SK-MEL-5 (cell line): ENCODE data around the gene SERPINI1. TPM values are rescaled to one million over a fixed set of nuclear protein-coding genes. Genes with fewer than 3 reads are reported as not detected.
A peak's percentile ranks its signal among the peaks of the same experiment; 100 is the strongest.

ENCODE experiments used
- DNase-seq: peaks from one replicate; pipeline ENCODE4 v3.0.0-alpha.2; 2016; ENCODE audit warnings: low read depth, low spot score
- in situ Hi-C: cut with HindIII; loops from 2 replicates; pipeline ENCODE4 v1.10.0; 2016; ENCODE audit warnings: low sequenced_read_pairs, high pct_unique_total_duplicates, low pct_unique_long_range_greater_than_20kb
- small RNA-seq, 2 experiments: library from RNA; depleted of rRNA; stranded (forward); fragments of <200 nt; gene quantifications; one replicate each; pipeline ENCODE3, GENCODE V24; 2014
- total RNA-seq: library from RNA; depleted of rRNA; stranded (reverse); fragments of >200 nt; shearing (Covaris generic); gene quantifications from 2 replicates; pipeline ENCODE4 v1.2.3, GENCODE V29; 2014; rRNA removed

The SERPINI1 gene
- total RNA-seq, 1 experiment from 2014 or later, result 14.6 TPM

GRCh38 chr3:167861649-167862048 lies 126.1 kb downstream of the SERPINI1 start:
- no peak for DNase-seq
- in situ Hi-C loops, result no loop called here

GRCh38 chr3:167862104-167862730 lies 126.7 kb downstream of the SERPINI1 start:
- in situ Hi-C loops, result no loop called here
- DNase-seq, result no peak

GRCh38 chr3:167863811-167864551 lies 128.5 kb downstream of the SERPINI1 start:
- no peak for DNase-seq
- in situ Hi-C loops, result no loop called here

- DNase-seq, result no peak
- in situ Hi-C loops, result no loop called here
Observed at GRCh38 chr3:167864552-167864874, 129.0 kb downstream of the SERPINI1 start.

- in situ Hi-C loops, result no loop called here
Observed at GRCh38 chr3:167866331-167866730, 130.8 kb downstream of the SERPINI1 start.

GRCh38 chr3:167867981-167868380 lies 132.5 kb downstream of the SERPINI1 start:
- in situ Hi-C loops, result no loop called here
- no peak for DNase-seq

More at GRCh38 chr3:167866331-167866730, 130.8 kb downstream of the SERPINI1 start:
- no peak for DNase-seq

- in situ Hi-C loops, result no loop called here
Observed at GRCh38 chr3:167870181-167870580, 134.7 kb downstream of the SERPINI1 start.

GRCh38 chr3:167870759-167871158 lies 135.2 kb downstream of the SERPINI1 start:
- in situ Hi-C loops, result no loop called here

More at GRCh38 chr3:167870181-167870580, 134.7 kb downstream of the SERPINI1 start:
- DNase-seq, result no peak

GRCh38 chr3:167872032-167872431 lies 136.5 kb downstream of the SERPINI1 start:
- DNase-seq, result no peak

More at GRCh38 chr3:167870759-167871158, 135.2 kb downstream of the SERPINI1 start:
- DNase-seq, result no peak

GRCh38 chr3:167872941-167873340 lies 137.4 kb downstream of the SERPINI1 start:
- in situ Hi-C loops, result no loop called here
- DNase-seq, result peak; percentile 38

More at GRCh38 chr3:167872032-167872431, 136.5 kb downstream of the SERPINI1 start:
- in situ Hi-C loops, result no loop called here

GRCh38 chr3:167874671-167875372 lies 139.3 kb downstream of the SERPINI1 start:
- no peak for DNase-seq
- in situ Hi-C loops, result no loop called here

Small RNA genes lying within 50 kb of the gene (small RNA-seq; reads per million reads assigned to genes)
- 0 reads per million in 2 experiments for gene HMGN1P8

Other genes with a start within 250 kb of the SERPINI1 start
- not detected in 2 replicates for gene WDR49, start 81.8 kb upstream of the SERPINI1 start, total RNA-seq
- gene PDCD10, start 829 bp upstream of the SERPINI1 start, total RNA-seq, result 111 and 135 TPM in 2 replicates